Vagina (tissue), 2 donors: ENCODE measurements around the gene MS4A18.

Experiments
- CTCF ChIP-seq, 3 experiments: fragments of 450-650 bp in 2 of 3; fragments of 200-600 bp in 1 of 3; sonication (generic) in 1 of 3; IDR thresholded peaks; one replicate each; pipeline ENCODE4 v1.5.1; 2017 to 2019; ENCODE audit warnings: antibody characterized with exemption in 3 of 3, mild to moderate bottlenecking in 2 of 3, moderate library complexity in 2 of 3
- POLR2A ChIP-seq, 2 donors: fragments of 450-650 bp; IDR thresholded peaks; one replicate each; pipeline ENCODE4 v1.6.1; 2017; ENCODE audit warnings: antibody characterized with exemption in 2 of 2, mild to moderate bottlenecking in 2 of 2, moderate library complexity in 2 of 2
- POLR2AphosphoS5 ChIP-seq, 2 donors: sonication (generic); formaldehyde crosslinking; IDR thresholded peaks; one replicate each; pipeline ENCODE4 v1.9.0; 2017; ENCODE audit warnings: antibody characterized with exemption in 2 of 2, mild to moderate bottlenecking in 2 of 2, low read depth in 1 of 2; ENCODE audit not compliant: insufficient read depth in 1 of 2

DNA sequence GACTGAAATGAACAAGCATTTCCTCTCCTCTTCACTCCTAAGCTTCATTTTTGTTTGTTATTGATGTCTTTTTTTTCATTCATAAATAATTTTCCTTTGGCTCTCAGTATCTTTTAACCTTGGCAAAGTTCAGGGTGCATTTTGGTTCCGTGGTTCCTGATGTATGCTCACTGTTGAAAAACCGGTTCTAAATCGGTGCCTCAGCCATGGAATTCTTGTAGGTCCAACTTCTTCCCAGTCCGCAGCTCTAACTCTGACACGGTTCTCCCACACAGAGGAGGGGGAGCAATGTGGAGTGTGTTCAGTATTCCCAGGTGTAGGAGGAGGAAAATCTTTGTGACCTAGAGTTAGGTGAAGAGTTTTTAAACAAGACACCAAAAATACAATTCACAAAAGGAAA is 19.6 kb downstream of the MS4A18 start:
- TF ChIP-seq CTCF (IDR thresholded peaks at IDR 0.05) (no peak), POLR2AphosphoS5 (IDR thresholded peaks at IDR 0.05; ENCODE audit: insufficient read depth in 1 of 2, low read depth in 1 of 2) (no peak), POLR2A (IDR thresholded peaks at IDR 0.05) (no peak)
